ENCODE measurements around the gene GNB1L. TPM values are rescaled to one million over a fixed set of nuclear protein-coding genes. Genes with fewer than 3 reads are reported as not detected.
A peak's percentile ranks its signal among the peaks of the same experiment; 100 is the strongest.

Gene GNB1L
- total RNA-seq, 1 donor from 2014 or later = 3.0 TPM

DNA sequence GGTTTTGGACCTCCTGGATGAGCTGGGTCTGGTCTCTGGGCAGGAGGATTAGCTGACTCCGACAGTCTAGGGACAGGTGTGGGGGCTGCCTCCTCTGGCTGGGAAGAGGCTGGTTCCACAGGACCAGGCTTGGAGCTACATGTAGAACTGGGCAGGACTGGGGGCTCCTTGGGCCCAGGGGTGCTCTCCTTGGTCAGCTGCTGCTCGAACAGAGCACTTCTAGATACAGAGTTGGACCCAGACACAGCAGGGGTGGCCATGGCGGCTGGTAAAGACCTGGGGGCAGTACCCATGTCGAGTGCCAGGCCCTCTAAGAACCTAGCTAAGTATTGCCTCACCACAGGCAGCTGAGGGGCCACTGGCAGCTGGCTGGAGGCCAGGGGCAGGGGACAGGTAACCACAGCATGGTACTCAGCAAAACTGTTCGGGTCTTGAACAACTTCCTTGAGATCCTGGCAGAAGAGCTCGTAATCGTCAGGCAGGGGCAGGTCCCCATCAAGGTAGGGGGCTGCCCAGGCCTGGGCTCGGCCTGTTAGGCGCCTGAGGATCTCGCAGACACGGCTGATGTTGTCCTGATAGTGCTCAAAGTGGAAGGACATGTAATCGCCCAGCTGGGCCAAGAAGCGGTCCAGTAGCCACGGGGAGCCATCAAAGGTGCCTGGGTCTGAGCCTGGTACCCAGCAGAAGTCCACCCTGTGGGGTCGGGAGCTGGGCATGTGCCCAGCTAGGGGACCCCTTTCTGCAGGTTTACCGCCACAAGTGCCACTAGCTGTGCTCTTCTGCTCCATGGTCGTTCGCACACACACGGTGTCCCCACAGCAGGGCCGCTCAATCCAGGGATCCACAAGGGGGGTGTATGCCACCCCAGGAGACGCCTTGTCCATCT, 3.1 kb downstream of the GNB1L start:
- peaks cover 53% of the 10 kb centered on the region for H3K79me2 ChIP-seq (ENCODE audit: low read depth)
- peak overlapping the region; percentile 95 for H3K4me3 Mint-ChIP-seq
- peaks cover 53% of the 10 kb centered on the region for H4K20me1 ChIP-seq (ENCODE audit: low read depth)
- DNase-seq (ENCODE audit: low spot score) = no peak
- peaks cover 23% of the 10 kb centered on the region for H3K36me3 Mint-ChIP-seq
- TF ChIP-seq, protein P1, sequence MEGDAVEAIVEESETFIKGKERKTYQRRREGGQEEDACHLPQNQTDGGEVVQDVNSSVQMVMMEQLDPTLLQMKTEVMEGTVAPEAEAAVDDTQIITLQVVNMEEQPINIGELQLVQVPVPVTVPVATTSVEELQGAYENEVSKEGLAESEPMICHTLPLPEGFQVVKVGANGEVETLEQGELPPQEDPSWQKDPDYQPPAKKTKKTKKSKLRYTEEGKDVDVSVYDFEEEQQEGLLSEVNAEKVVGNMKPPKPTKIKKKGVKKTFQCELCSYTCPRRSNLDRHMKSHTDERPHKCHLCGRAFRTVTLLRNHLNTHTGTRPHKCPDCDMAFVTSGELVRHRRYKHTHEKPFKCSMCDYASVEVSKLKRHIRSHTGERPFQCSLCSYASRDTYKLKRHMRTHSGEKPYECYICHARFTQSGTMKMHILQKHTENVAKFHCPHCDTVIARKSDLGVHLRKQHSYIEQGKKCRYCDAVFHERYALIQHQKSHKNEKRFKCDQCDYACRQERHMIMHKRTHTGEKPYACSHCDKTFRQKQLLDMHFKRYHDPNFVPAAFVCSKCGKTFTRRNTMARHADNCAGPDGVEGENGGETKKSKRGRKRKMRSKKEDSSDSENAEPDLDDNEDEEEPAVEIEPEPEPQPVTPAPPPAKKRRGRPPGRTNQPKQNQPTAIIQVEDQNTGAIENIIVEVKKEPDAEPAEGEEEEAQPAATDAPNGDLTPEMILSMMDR (IDR thresholded peaks at IDR 0.05) = no peak
- no peak for TF ChIP-seq EZH2phosphoT487 (IDR thresholded peaks at IDR 0.05)
- TF ChIP-seq EZH2 (IDR thresholded peaks at IDR 0.05) = no peak
- no peaks in the 10 kb centered on the region for H3K9me3 Mint-ChIP-seq
- no peaks in the 10 kb centered on the region for H3F3A ChIP-seq (ENCODE audit: low read depth)
- no peaks in the 10 kb centered on the region for H3K27me3 ChIP-seq
- H3K4me2 ChIP-seq = no peak overlapping the region
- H3K27ac Mint-ChIP-seq = no peak overlapping the region
- no peak overlapping the region for H3K9ac ChIP-seq
- no peak overlapping the region for H2AFZ ChIP-seq (replicated peaks)
- peaks cover 29% of the 10 kb centered on the region for H3K4me1 Mint-ChIP-seq
- no peaks in the 10 kb centered on the region for H3K9me3 ChIP-seq (ENCODE audit: low read depth)
- H3K4me3 ChIP-seq = no peak overlapping the region
- no peaks in the 10 kb centered on the region for H3K27me3 Mint-ChIP-seq (ENCODE audit: insufficient read depth, low read depth)
- no peak overlapping the region for H3K27ac ChIP-seq
- H3K4me1 ChIP-seq = peaks cover 17% of the 10 kb centered on the region
- H3K36me3 ChIP-seq = no peaks in the 10 kb centered on the region

DNA sequence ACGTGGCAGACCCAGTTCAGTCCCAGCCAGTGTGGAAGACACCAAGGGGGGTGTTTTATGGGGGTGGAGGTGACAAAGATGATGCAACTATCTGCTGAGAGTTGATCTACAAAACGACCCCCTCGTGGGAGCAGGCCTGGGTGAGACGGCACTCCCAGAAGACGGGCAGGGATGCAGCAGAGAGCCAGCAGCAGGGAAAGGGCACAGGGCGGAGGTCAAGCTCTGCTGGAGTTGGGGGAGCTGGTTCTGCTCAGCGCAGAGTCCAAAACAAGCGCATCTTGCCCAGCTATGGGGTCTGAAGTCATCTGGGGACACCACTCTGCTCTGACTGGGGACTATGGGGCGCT, 3.9 kb downstream of the GNB1L start:
- DNase-seq (ENCODE audit: low spot score) = no peak
- no peaks in the 10 kb centered on the region for H3K27me3 ChIP-seq
- H3K9me3 Mint-ChIP-seq = no peaks in the 10 kb centered on the region
- peaks cover 45% of the 10 kb centered on the region for H3K79me2 ChIP-seq (ENCODE audit: low read depth)
- H2AFZ ChIP-seq (replicated peaks) = no peak overlapping the region
- no peaks in the 10 kb centered on the region for H3K36me3 ChIP-seq
- H3K27ac ChIP-seq = no peak overlapping the region
- no peak overlapping the region for H3K4me3 Mint-ChIP-seq
- no peak overlapping the region for H3K9ac ChIP-seq
- no peaks in the 10 kb centered on the region for H3K9me3 ChIP-seq (ENCODE audit: low read depth)
- H3K36me3 Mint-ChIP-seq = peaks cover 23% of the 10 kb centered on the region
- H3K27ac Mint-ChIP-seq = no peak overlapping the region
- TF ChIP-seq, protein P1 (IDR thresholded peaks at IDR 0.05) = no peak
- TF ChIP-seq EZH2 (IDR thresholded peaks at IDR 0.05) (no peak), EZH2phosphoT487 (IDR thresholded peaks at IDR 0.05) (no peak)
- H3K4me1 ChIP-seq = peaks cover 13% of the 10 kb centered on the region
- no peak overlapping the region for H3K4me2 ChIP-seq
- no peaks in the 10 kb centered on the region for H3F3A ChIP-seq (ENCODE audit: low read depth)
- no peaks in the 10 kb centered on the region for H3K27me3 Mint-ChIP-seq (ENCODE audit: insufficient read depth, low read depth)
- no peak overlapping the region for H3K4me3 ChIP-seq
- peaks cover 23% of the 10 kb centered on the region for H3K4me1 Mint-ChIP-seq
- peaks cover 60% of the 10 kb centered on the region for H4K20me1 ChIP-seq (ENCODE audit: low read depth)

DNA sequence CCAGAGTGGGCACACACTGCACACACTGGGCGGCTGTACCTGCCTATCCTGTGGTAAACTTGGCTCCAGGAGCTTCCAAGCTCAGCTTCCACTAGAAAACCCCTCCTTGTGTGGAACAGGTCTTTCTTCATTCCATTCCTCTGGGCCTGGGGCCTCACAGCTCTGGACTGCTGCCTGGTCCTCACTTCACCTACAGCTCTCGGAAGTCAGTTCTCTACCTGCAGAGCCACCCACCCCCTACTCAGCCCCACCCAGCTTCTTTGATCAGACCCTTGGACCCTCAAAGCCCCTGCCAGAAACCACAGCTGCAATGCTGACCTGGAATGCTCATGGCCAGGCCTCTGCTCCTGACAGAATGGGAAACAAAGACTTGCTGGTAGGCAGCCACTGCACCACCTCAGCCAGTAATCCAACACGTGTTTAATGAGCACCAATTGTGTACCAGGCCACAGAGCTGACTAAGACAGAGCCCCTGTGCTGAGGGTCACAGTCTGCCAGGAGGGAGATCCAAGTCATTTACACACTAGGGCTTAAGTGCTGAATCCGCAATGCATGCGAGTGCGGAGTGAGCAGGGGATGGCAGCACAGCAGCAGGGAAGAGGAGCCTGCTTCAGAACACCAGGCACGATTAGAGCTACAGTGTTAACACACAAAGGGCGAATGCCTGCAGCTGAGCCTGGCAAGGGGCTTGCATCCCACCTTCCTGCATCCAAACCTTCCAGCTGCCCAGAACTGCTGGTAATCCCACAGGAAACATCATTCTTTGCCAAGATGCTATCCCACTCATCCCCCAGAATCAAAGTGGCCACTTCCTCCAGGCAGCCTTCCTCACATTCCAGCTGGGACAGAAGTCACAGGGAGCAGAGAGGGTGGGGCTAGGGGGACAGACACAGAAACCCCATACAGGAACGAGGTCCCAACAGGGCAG, 4.6 kb downstream of the GNB1L start:
- H3F3A ChIP-seq (ENCODE audit: low read depth) = no peaks in the 10 kb centered on the region
- TF ChIP-seq, protein P1 (IDR thresholded peaks at IDR 0.05) = no peak
- no peak for TF ChIP-seq EZH2phosphoT487 (IDR thresholded peaks at IDR 0.05)
- TF ChIP-seq EZH2 (IDR thresholded peaks at IDR 0.05) = no peak
- Mint-ChIP-seq H3K36me3 (peaks cover 23% of the 10 kb centered on the region), H3K9me3 (no peaks in the 10 kb centered on the region), H3K4me3 (peak overlapping the region; percentile 4), H3K4me1 (peaks cover 22% of the 10 kb centered on the region), H3K27ac (no peak overlapping the region), H3K27me3 (ENCODE audit: insufficient read depth, low read depth) (no peaks in the 10 kb centered on the region)
- H4K20me1 ChIP-seq (ENCODE audit: low read depth) = peaks cover 65% of the 10 kb centered on the region
- no peaks in the 10 kb centered on the region for H3K9me3 ChIP-seq (ENCODE audit: low read depth)
- H3K4me2 ChIP-seq = no peak overlapping the region
- no peak overlapping the region for H3K9ac ChIP-seq
- H3K27me3 ChIP-seq = no peaks in the 10 kb centered on the region
- H3K27ac ChIP-seq = no peak overlapping the region
- no peak for DNase-seq (ENCODE audit: low spot score)
- no peak overlapping the region for H3K4me3 ChIP-seq
- H3K4me1 ChIP-seq = peaks cover 9% of the 10 kb centered on the region
- no peak overlapping the region for H2AFZ ChIP-seq (replicated peaks)
- peaks cover 38% of the 10 kb centered on the region for H3K79me2 ChIP-seq (ENCODE audit: low read depth)
- no peaks in the 10 kb centered on the region for H3K36me3 ChIP-seq

Data from neural progenitor cell (in vitro differentiated cells).